ENCODE data around the gene SP9.

- no peak for TF ChIP-seq POLR2AphosphoS5 (IDR thresholded peaks at IDR 0.05; ENCODE audit: low read depth, low read length)
- TF ChIP-seq CTCF (IDR thresholded peaks at IDR 0.05), result no peak
- TF ChIP-seq REST (IDR thresholded peaks at IDR 0.05; ENCODE audit: insufficient read depth in 1 of 2, low read depth in 2 of 2, low read length in 1 of 2), result no peak
- TF ChIP-seq SIN3A (IDR thresholded peaks at IDR 0.05; ENCODE audit: borderline replicate concordance, insufficient read depth, low read depth, low read length), result no peak
Measured at GRCh38 chr2:174356347-174356746, 21.6 kb downstream of the SP9 start.

Measured in Panc1 (cell line).